Lower leg skin (tissue), 4 donors: ENCODE data around the gene LPIN1. TPM values are rescaled to one million over a fixed set of nuclear protein-coding genes. Genes with fewer than 3 reads are reported as not detected.

ENCODE experiments used
- DNase-seq, 2 donors: peaks; one replicate each; pipeline ENCODE4 v3.0.0-alpha.2; 2019; ENCODE audit warnings: low spot score in 2 of 2
- H3K4me3 ChIP-seq: fragments of 200-600 bp; sonication (generic); 2 replicates; pipeline ENCODE4 v1.5.1; 2017; ENCODE audit warnings: mild to moderate bottlenecking, low read depth; ENCODE audit not compliant: poor library complexity, severe bottlenecking
- POLR2A ChIP-seq, 2 donors: fragments of 450-650 bp; IDR thresholded peaks; one replicate each; pipeline ENCODE4 v1.6.1; 2016 to 2017; ENCODE audit warnings: antibody characterized with exemption in 2 of 2, mild to moderate bottlenecking in 1 of 2, moderate library complexity in 1 of 2
- WGBS, 2 donors: methylation state at CpG; one replicate each; pipeline ENCODE4 v1.1.5; 2018; 5-methylcytosine and 5-hydroxymethylcytosine counted together
- intact Hi-C: fragments of 100-400 bp; cut with DNase I; formaldehyde crosslinking; loops from one replicate; pipeline ENCODE4 v1.15.0; 2023; ENCODE audit warnings: low total_unique reads
- total RNA-seq, 4 donors: library from RNA; depleted of rRNA; stranded (reverse); fragments of >200 nt; gene quantifications; one replicate each; pipeline ENCODE4 v1.1.0, GENCODE V29; 2016
- TF ChIP-seq, protein P1 (sequence below), 3 donors: fragments of 450-650 bp; IDR thresholded peaks; one replicate each; pipeline ENCODE4 v1.5.1; 2016; ENCODE audit warnings: antibody characterized with exemption in 3 of 3, mild to moderate bottlenecking in 3 of 3, moderate library complexity in 2 of 3

LPIN1 gene
- total RNA-seq, 4 donors from 2014 or later = 15.6 to 45.8 (median 35.0) TPM

DNA sequence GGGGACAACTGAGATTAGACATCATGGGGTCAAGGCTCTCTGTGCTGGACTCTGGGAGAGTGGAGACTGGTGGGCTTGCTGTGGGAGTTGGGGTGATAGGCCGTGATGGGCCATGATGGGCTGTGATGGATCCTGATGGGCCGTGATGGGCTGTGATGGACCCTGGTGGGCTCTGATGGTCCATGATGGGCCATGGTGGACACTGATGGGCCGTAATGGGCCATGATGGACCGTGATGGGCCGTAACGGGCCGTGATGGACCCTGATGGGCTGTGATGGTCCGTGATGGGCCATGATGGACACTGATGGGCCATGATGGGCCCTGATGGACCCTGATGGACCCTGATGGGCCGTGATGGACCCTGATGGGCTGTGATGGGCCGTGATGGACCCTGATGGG lies 18.5 kb downstream of the LPIN1 start:
- 93 to 97% methylated on average over 10 of the region's 10 CpGs for WGBS, 2 donors
- no peak overlapping the region for H3K4me3 ChIP-seq
- no peak for TF ChIP-seq POLR2A (IDR thresholded peaks at IDR 0.05)
- TF ChIP-seq, protein P1, sequence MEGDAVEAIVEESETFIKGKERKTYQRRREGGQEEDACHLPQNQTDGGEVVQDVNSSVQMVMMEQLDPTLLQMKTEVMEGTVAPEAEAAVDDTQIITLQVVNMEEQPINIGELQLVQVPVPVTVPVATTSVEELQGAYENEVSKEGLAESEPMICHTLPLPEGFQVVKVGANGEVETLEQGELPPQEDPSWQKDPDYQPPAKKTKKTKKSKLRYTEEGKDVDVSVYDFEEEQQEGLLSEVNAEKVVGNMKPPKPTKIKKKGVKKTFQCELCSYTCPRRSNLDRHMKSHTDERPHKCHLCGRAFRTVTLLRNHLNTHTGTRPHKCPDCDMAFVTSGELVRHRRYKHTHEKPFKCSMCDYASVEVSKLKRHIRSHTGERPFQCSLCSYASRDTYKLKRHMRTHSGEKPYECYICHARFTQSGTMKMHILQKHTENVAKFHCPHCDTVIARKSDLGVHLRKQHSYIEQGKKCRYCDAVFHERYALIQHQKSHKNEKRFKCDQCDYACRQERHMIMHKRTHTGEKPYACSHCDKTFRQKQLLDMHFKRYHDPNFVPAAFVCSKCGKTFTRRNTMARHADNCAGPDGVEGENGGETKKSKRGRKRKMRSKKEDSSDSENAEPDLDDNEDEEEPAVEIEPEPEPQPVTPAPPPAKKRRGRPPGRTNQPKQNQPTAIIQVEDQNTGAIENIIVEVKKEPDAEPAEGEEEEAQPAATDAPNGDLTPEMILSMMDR (IDR thresholded peaks at IDR 0.05) = no peak
- intact Hi-C loops = no loop called here
- DNase-seq = no peak

DNA sequence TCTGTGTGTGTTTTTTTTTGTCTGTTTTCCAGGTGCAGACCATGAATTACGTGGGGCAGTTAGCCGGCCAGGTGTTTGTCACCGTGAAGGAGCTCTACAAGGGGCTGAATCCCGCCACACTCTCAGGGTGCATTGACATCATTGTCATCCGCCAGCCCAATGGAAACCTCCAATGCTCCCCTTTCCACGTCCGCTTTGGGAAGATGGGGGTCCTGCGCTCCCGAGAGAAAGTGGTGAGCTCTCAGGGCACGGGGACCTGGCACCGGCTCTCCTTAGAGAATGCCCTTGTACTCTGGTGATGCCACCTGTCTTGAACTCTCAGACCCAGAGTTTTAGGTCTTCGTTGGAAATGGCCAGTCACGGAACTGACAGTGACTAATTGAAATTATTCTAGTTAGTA lies 19.1 kb downstream of the LPIN1 start:
- WGBS, 2 donors = 98% methylated on average over 13 of the region's 13 CpGs
- H3K4me3 ChIP-seq = no peak overlapping the region

DNA sequence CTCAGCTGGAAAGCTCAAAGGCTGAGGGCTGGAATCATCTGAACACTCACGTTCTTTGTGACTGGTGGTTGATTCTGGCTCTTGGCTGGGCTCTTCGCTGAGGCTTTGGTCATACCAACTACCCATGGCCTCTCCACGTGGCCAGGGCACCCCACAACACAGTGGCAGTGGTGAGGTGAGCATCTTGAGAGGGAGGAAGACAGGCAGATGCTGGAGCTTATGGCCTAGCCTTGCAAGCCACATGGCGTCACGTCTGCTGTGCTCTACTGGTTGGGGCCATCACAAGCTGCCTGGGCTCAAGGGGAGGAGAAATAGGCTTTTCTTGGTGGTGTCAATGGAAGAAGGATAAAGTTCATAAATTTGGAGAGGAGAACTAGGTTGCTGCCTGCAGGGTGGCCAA lies 19.6 kb downstream of the LPIN1 start:
- peak in 1 of 2 donors; percentile 54 for DNase-seq
- intact Hi-C loops = no loop called here
- no peak overlapping the region for H3K4me3 ChIP-seq
- 84 to 96% methylated on average over 4 to 5 of the region's 5 CpGs for WGBS, 2 donors
- TF ChIP-seq POLR2A (IDR thresholded peaks at IDR 0.05) = no peak
- TF ChIP-seq, protein P1 (IDR thresholded peaks at IDR 0.05) = no peak

More for the DNA sequence above, 19.1 kb downstream of the LPIN1 start:
- DNase-seq = no peak
- TF ChIP-seq, protein P1 (IDR thresholded peaks at IDR 0.05) = no peak
- no peak for TF ChIP-seq POLR2A (IDR thresholded peaks at IDR 0.05)
- intact Hi-C loops = no loop called here

DNA sequence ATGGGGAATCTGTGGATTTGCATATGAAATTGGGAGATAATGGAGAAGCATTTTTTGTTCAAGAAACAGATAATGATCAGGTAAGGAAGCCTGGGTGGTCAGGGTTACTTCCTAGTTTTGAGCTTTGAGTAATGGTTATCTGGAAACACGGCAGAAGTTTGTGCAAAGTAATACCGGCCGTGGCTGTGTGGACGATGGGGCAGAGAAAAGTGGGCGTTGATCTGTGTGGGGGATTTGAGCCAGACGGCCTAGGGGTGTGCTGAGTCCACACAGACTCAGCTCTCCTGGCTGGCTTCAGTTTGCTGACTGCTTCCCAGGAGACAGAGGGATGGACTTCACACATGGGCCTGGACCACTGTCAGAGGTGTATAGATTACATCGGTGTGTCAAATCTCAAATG lies 21.3 kb downstream of the LPIN1 start:
- TF ChIP-seq POLR2A (IDR thresholded peaks at IDR 0.05) = no peak
- TF ChIP-seq, protein P1 (IDR thresholded peaks at IDR 0.05) = no peak
- no peak overlapping the region for H3K4me3 ChIP-seq
- DNase-seq = peak in 1 of 2 donors; percentile 36
- intact Hi-C loops = no loop called here
- 85 to 87% methylated on average over 7 of the region's 7 CpGs for WGBS, 2 donors

DNA sequence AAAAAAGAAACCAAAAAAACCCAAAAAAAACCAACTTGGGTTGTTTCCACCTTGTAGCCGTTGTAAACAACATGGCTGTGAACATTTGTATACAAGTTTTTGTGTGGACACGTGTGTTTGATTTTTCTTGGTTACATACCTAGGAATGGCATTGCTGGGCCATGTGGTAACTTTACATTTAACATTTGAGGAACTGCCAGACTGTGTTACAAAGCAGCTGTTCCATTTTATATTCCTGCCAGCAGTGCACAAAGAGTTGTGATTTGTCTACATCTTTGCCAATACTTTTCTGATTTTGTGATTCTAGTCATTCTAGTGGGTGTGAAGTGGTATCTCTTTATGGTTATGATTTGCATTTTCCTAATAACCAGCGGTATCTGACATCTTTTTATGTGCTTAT lies 22.5 kb downstream of the LPIN1 start:
- no peak overlapping the region for H3K4me3 ChIP-seq
- TF ChIP-seq, protein P1 (IDR thresholded peaks at IDR 0.05) = no peak
- no peak for TF ChIP-seq POLR2A (IDR thresholded peaks at IDR 0.05)
- 56 to 64% methylated on average over 3 of the region's 3 CpGs for WGBS, 2 donors
- DNase-seq = no peak
- intact Hi-C loops = no loop called here

DNA sequence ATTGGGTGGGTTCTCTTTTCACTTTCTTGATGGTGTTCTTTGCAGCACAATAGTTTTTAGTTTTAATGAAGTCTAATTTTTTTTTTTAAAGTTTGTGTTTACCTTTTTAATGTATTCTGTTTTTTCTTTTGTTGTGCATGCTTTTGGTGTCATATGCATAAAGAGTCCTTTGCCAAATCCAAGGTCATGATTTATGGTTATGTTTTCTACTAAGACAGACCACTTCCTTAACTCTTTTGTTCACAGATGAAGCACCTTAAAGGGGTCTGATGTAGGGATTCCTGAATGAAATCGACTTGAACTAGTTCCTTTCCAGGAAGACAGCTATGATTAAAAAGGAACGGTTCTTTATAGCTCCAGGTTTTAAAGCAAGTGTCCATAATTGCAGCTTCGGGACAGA lies 23.1 kb downstream of the LPIN1 start:
- TF ChIP-seq, protein P1 (IDR thresholded peaks at IDR 0.05) = no peak
- no peak for TF ChIP-seq POLR2A (IDR thresholded peaks at IDR 0.05)
- DNase-seq = no peak
- WGBS, 2 donors = 49 to 50% methylated on average over 3 of the region's 3 CpGs
- intact Hi-C loops = no loop called here
- no peak overlapping the region for H3K4me3 ChIP-seq
